HCT116 (cell line): ENCODE results near the gene CC2D2B. TPM values are rescaled to one million over a fixed set of nuclear protein-coding genes. Genes with fewer than 3 reads are reported as not detected.
"Not testable (repeated sequence)": the region's sequence is repeated elsewhere in the genome, so short reads cannot be mapped to it uniquely, and the experiment has no call there.

Source experiments
- ATAC-seq: fragments of 200-7000 bp; cut with Tn5 transposase; 2 replicates; pipeline ENCODE4 v1.9.1; 2020; ENCODE audit warnings: mild to moderate bottlenecking, moderate library complexity
- BruUV-seq: library from RNA; stranded (reverse); fragments of 400-500 nt; replicated peaks from 2 replicates; lab custom pipeline; 2021; lab: Mats Ljungman, UMichigan
- CTCF ChIA-PET: fragments of 300-600 bp; sonication (Branson Sonifier 250); formaldehyde crosslinking; loops from one replicate; lab custom pipeline; 2021; ENCODE audit warnings: antibody characterized with exemption; lab: Charles Lee
- POLR2A ChIA-PET: fragments of 300-600, 350-600 bp; sonication (Branson Sonifier 250); formaldehyde crosslinking; loops from one replicate; lab custom pipeline; 2021; ENCODE audit warnings: antibody characterized with exemption; lab: Charles Lee
- RAD21 ChIA-PET, 2 experiments: fragments of 300-600 bp; sonication (Branson Sonifier 250); formaldehyde crosslinking; loops; one replicate each; lab custom pipeline; 2023; ENCODE audit warnings: low total read pairs in 2 of 2; ENCODE audit not compliant: uncharacterized antibody in 2 of 2, unreplicated experiment in 2 of 2, low non-redundant PET in 1 of 2; lab: Charles Lee
- DNase-seq: peaks from one replicate; pipeline ENCODE4 v3.0.0-alpha.2; 2010; ENCODE audit warnings: low read depth, low spot score
- H2AFZ ChIP-seq: fragments of 200-600 bp; shearing (Covaris generic), sonication (generic); 2 replicates; pipeline ENCODE4 v1.6.1; 2017; ENCODE audit warnings: low read depth, mixed run types, mixed read lengths, antibody characterized with exemption, low read length; ENCODE audit not compliant: poor library complexity, severe bottlenecking
- H3K27ac ChIP-seq: 2 replicates; pipeline ENCODE4 v1.5.1; 2012; ENCODE audit warnings: low read depth, low read length
- H3K27me3 ChIP-seq: fragments of 200-600 bp; sonication (generic); 2 replicates; pipeline ENCODE4 v1.6.1; 2016; ENCODE audit warnings: mixed run types, low read length, mixed read lengths; ENCODE audit not compliant: insufficient read depth
- H3K36me3 ChIP-seq, 2 experiments: fragments of 200-500 bp in 1 of 2; fragments of 200-600 bp in 1 of 2; sonication (Bioruptor generic) in 1 of 2; sonication (generic) in 1 of 2; 2 replicates each; pipeline versions ENCODE4 v1.5.1 to v1.6.1; 2014 to 2016; ENCODE audit warnings: low read length in 2 of 2, inconsistent platforms in 1 of 2, mixed read lengths in 1 of 2, mixed run types in 1 of 2; ENCODE audit not compliant: insufficient read depth in 2 of 2, control insufficient read depth in 1 of 2
- H3K4me1 ChIP-seq, 2 experiments: fragments of 200-600 bp in 1 of 2; sonication (generic) in 1 of 2; 2 replicates each; pipeline versions ENCODE4 v1.5.1 to v1.6.1; 2012 to 2017; ENCODE audit warnings: low read length in 2 of 2, inconsistent platforms in 1 of 2, mild to moderate bottlenecking in 1 of 2, mixed read lengths in 1 of 2, mixed run types in 1 of 2, moderate library complexity in 1 of 2; ENCODE audit not compliant: insufficient read depth in 2 of 2, control insufficient read depth in 1 of 2
- H3K4me2 ChIP-seq: fragments of 200-600 bp; sonication (generic); 2 replicates; pipeline ENCODE4 v1.6.1; 2017; ENCODE audit warnings: mixed run types, low read length, mixed read lengths
- H3K4me3 ChIP-seq, 2 experiments: fragments of 200-600 bp in 1 of 2; sonication (generic) in 1 of 2; replicated peaks in 1 of 2; 2 replicates each; pipeline ENCODE4 v1.5.1; 2011 to 2016; ENCODE audit warnings: low read length in 2 of 2, control low read depth in 1 of 2, low read depth in 1 of 2, mild to moderate bottlenecking in 1 of 2, mixed read lengths in 1 of 2, mixed run types in 1 of 2
- H3K79me2 ChIP-seq: fragments of 200-600 bp; sonication (generic); 2 replicates; pipeline ENCODE4 v1.6.1; 2017; ENCODE audit warnings: mild to moderate bottlenecking, mixed run types, low read length, moderate library complexity, mixed read lengths; ENCODE audit not compliant: insufficient read depth
- H3K9ac ChIP-seq: fragments of 200-600 bp; sonication (generic); 2 replicates; pipeline ENCODE4 v1.6.1; 2016; ENCODE audit warnings: low read length, mixed read lengths
- H3K9me2 ChIP-seq: fragments of 200-600 bp; sonication (generic), shearing (Covaris generic); 2 replicates; pipeline ENCODE4 v1.6.1; 2017; ENCODE audit warnings: mixed run types, mild to moderate bottlenecking, moderate library complexity; ENCODE audit not compliant: insufficient read depth
- H3K9me3 ChIP-seq, 2 experiments: fragments of 200-500 bp in 1 of 2; fragments of 200-600 bp in 1 of 2; sonication (Bioruptor generic) in 1 of 2; sonication (generic) in 1 of 2; 2 replicates each; pipeline ENCODE4 v1.6.1; 2014 to 2017; ENCODE audit warnings: low read length in 2 of 2, mixed read lengths in 2 of 2, inconsistent platforms in 1 of 2, low read depth in 1 of 2, mild to moderate bottlenecking in 1 of 2, mixed run types in 1 of 2, moderate library complexity in 1 of 2; ENCODE audit not compliant: control insufficient read depth in 1 of 2, insufficient read depth in 1 of 2
- H4K20me1 ChIP-seq: fragments of 200-600 bp; sonication (generic), shearing (Covaris generic); 2 replicates; pipeline ENCODE4 v1.6.1; 2017; ENCODE audit warnings: mixed run types, mild to moderate bottlenecking, moderate library complexity; ENCODE audit not compliant: insufficient read depth
- CEBPB ChIP-seq: IDR thresholded peaks from 2 replicates; pipeline ENCODE4 v1.6.1; 2012; ENCODE audit warnings: low read depth
- EZH2 ChIP-seq: fragments of 200-600 bp; sonication (generic); IDR thresholded peaks from 2 replicates; pipeline ENCODE4 v1.6.1; 2017; ENCODE audit warnings: antibody characterized with exemption, mixed run types
- RAD21 ChIP-seq: IDR thresholded peaks from 2 replicates; pipeline ENCODE4 v1.6.1; 2012; ENCODE audit warnings: low read depth, mild to moderate bottlenecking
- SP1 ChIP-seq: IDR thresholded peaks from 2 replicates; pipeline ENCODE4 v1.6.1; 2012; ENCODE audit warnings: low read depth
- SRF ChIP-seq: IDR thresholded peaks from 2 replicates; pipeline ENCODE4 v1.6.1; 2012; ENCODE audit warnings: low read depth
- TCF7L2 ChIP-seq: IDR thresholded peaks from 2 replicates; pipeline ENCODE4 v1.7.0; 2011; ENCODE audit warnings: borderline replicate concordance, inconsistent platforms; ENCODE audit not compliant: insufficient read depth, insufficient read length; ENCODE audit errors: extremely low read depth
- ZNF274 ChIP-seq: fragments of 200-500 bp; sonication (Bioruptor generic); IDR thresholded peaks from 2 replicates; pipeline ENCODE4 v1.6.1; 2014; ENCODE audit warnings: mild to moderate bottlenecking, low read depth, low read length, inconsistent platforms
- intact Hi-C: fragments of 100-400 bp; cut with micrococcal nuclease; formaldehyde crosslinking; loops from 2 replicates; pipeline ENCODE4 v1.10.0; 2022
- total RNA-seq: library from RNA; stranded (reverse); gene quantifications from one replicate; pipeline ENCODE4 v1.2.1, GENCODE V29; 2021; ENCODE audit not compliant: unreplicated experiment

Gene CC2D2B
- total RNA-seq, 1 experiment from 2014 or later, result 0.20 TPM

- Histone ChIP-seq H3K4me3 (no peak overlapping the region), H3K9me3 (no peaks in the 10 kb centered on the region), H3K36me3 (peaks cover 0 to 7% of the 10 kb centered on the region in 2 experiments; a peak in 3 of 4 replicates), H3K79me2 (no peaks in the 10 kb centered on the region), H4K20me1 (no peaks in the 10 kb centered on the region), H3K9me2 (no peaks in the 10 kb centered on the region), H3K27ac (no peak overlapping the region), H2AFZ (no peak overlapping the region), H3K27me3 (no peaks in the 10 kb centered on the region), H3K9ac (no peak overlapping the region), H3K4me2 (no peak overlapping the region)
- DNase-seq (no peak), ATAC-seq (no peak)
- BruUV-seq, result TSS peak; percentile 24
- ChIA-PET CTCF (no interaction called here), RAD21 (no interaction called here)
- intact Hi-C loops, result no loop called here
- no peak for TF ChIP-seq EZH2
- TF ChIP-seq SRF, result no peak
- no peak for TF ChIP-seq SP1
- TF ChIP-seq RAD21, result no peak
- TF ChIP-seq TCF7L2, result no peak
- TF ChIP-seq CEBPB, result no peak
- no peak for TF ChIP-seq ZNF274
- TF ChIP-seq, all 23 proteins: peak for 0
- POLR2A ChIA-PET, result no interaction called here
- no peaks in the 10 kb centered on the region for H3K4me1 ChIP-seq
These were observed 34.1 kb upstream of the CC2D2B start for GRCh38 chr10:95873651-95874050.

GRCh38 chr10:95874783-95875182 lies 33.0 kb upstream of the CC2D2B start:
- H3K27me3 ChIP-seq, H3K27ac ChIP-seq, intact Hi-C loops, H3K4me1 ChIP-seq, H3K4me2 ChIP-seq, H3K9ac ChIP-seq, RAD21 ChIA-PET, H2AFZ ChIP-seq, DNase-seq, H3K9me2 ChIP-seq, H3K9me3 ChIP-seq, H3K36me3 ChIP-seq, H3K4me3 ChIP-seq, H3K79me2 ChIP-seq, BruUV-seq, POLR2A ChIA-PET, CTCF ChIA-PET, ATAC-seq, H4K20me1 ChIP-seq: not testable (repeated sequence)
